Ammon's horn (tissue), 1 donor: ENCODE measurements around the gene RHAG.

Experiments
- DNase-seq: peaks from one replicate; pipeline ENCODE4 v3.0.0-alpha.2; 2016; ENCODE audit warnings: low spot score

Gene RHAG

GRCh38 chr6:49564552-49564951 is 72.1 kb downstream of the RHAG start:
- DNase-seq: no peak

DNA sequence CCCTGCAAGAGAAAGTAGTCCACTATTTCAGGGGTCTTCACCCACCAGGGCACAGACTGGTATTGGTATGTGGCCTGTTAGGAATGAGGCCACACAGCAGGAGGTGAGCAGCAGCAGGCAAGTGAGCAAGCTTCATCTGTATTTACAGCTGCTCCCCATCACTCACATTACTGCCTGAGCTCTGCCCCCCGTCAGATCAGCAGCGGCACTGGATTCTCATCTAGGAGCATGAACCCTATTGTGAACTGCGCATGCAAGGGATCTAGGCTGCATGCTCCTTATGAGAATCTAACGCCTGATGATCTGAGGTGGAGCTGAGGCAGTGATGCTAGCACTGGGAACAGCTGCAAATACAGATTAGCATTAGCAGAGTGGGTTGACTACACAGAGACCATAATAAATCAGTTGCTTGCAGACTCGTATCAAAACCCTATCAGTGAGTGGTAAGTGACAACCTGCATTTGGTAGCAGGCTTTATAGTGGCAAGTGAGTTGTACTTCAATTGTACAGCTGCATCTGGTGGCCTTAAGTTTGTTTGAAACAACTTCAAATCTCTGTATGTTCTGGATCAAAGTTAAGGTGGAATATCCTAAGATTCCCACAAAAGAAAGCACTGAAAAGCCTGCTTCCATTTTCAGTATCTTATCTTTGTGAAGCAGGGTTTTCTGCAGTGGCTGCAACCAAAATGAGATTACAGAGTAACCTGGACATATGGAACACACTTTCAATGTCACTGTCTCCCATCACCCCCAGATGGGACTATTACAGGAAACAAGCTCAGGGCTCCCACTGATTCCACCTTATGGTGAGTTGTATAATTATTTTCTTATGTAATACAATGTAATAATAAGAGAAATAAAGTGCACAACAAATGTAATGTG is 73.4 kb downstream of the RHAG start:
- no peak for DNase-seq

GRCh38 chr6:49558238-49558637 is 78.4 kb downstream of the RHAG start:
- DNase-seq: no peak

- DNase-seq: no peak
Measured at GRCh38 chr6:49557177-49557576, 79.5 kb downstream of the RHAG start.

DNA sequence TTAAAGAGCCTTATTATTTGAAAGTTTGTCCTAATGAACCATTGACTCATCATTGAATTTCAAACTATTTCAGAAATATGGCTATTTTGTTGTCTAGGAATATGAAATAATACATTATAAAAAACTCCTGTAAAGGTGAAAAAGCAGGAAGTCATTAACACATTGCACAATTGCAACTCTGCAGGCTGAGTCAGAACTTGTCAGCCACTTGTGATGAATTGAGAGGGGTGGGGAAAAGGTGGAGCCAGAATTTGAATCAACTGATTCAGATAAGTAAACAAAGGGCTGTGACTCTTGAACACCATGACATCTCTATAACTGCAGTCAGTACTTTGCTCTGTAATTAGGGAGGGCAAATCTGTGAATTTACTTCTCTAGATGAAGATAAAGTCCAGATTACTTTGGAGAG is 80.2 kb downstream of the RHAG start:
- DNase-seq: no peak

DNA sequence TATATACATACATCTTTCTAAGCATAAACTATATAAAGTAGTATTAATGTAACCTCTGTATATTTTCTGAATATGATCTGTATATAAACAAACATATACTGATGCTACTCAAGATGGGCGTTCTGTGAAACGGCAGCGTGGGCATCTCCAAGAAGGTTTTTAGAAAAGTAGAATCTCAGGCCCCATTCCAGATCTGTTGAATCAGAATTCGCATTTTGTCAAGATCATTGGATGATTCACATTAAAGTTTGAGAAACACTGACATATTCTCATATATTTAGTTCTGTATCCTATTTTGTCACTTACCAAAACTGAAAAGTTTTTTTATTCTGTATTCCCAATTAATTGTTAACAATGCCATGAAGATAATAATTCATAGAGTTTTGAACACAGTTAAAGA is 80.7 kb downstream of the RHAG start:
- no peak for DNase-seq
